WTC11 (cell line): ENCODE results near the gene ZDHHC11B.

Experiments used
- CREB1 ChIP-seq: sonication (generic); formaldehyde crosslinking; IDR thresholded peaks from 2 replicates; pipeline ENCODE4 v1.8.0; 2023; ENCODE audit warnings: mild to moderate bottlenecking, missing genetic modification reagents
- CTCF ChIP-seq: fragments of 200-600 bp; IDR thresholded peaks from 2 replicates; pipeline ENCODE4 v1.8.0; 2022; ENCODE audit warnings: antibody characterized with exemption
- MAX ChIP-seq: sonication (generic); formaldehyde crosslinking; IDR thresholded peaks from 2 replicates; pipeline ENCODE4 v1.8.0; 2022; ENCODE audit warnings: mild to moderate bottlenecking, missing genetic modification reagents
- RORB ChIP-seq: fragments of 250-450 bp; sonication (Bioruptor Pico); IDR thresholded peaks from 2 replicates; pipeline ENCODE4 v1.9.0; 2021; ENCODE audit warnings: mild to moderate bottlenecking
- ZBTB21 ChIP-seq: sonication (generic); formaldehyde crosslinking; IDR thresholded peaks from 2 replicates; pipeline ENCODE4 v1.8.1; 2023; ENCODE audit warnings: mild to moderate bottlenecking, missing genetic modification reagents, borderline replicate concordance
- ZNF671 ChIP-seq: fragments of 250-450 bp; sonication (Bioruptor Pico); IDR thresholded peaks from 2 replicates; pipeline ENCODE4 v1.8.0; 2021; ENCODE audit warnings: mild to moderate bottlenecking

GRCh38 chr5:669111-669841 is 115.3 kb downstream of the ZDHHC11B start:
- TF ChIP-seq CTCF: peak; percentile 96
- no peak for TF ChIP-seq CREB1 (CRISPR knock-in tag)
- no peak for TF ChIP-seq RORB (CRISPR knock-in tag)
- no peak for TF ChIP-seq MAX (CRISPR knock-in tag)
- no peak for TF ChIP-seq ZBTB21
- TF ChIP-seq ZNF671 (CRISPR knock-in tag): no peak
